MV-4-11 (cell line): Measurements from ENCODE around the gene VPS13D.

Experiments
- DNase-seq: peaks from one replicate; lab custom pipeline; 2025; lab: John Stamatoyannopoulos, UW

The VPS13D gene

DNA sequence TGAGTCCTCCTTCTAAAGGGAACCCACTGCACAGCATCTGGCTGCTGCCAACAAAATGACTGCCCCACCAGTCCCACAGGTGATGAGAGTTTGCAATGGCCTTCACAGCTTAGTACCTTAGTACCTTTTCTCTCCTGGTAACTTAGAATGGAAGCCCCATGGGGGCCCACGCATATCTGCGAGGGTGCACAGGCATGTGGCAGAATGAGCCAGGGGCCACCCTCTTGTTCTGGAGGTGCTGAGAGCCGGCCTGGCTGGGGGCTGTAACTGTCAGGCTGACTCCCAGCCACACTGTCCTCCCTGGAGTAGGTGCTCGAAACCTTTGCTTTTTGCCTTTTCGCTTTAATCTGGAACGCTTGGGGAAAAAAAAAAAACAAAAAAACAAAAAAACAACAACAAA, 203.1 kb downstream of the VPS13D start:
- no peak for DNase-seq

DNA sequence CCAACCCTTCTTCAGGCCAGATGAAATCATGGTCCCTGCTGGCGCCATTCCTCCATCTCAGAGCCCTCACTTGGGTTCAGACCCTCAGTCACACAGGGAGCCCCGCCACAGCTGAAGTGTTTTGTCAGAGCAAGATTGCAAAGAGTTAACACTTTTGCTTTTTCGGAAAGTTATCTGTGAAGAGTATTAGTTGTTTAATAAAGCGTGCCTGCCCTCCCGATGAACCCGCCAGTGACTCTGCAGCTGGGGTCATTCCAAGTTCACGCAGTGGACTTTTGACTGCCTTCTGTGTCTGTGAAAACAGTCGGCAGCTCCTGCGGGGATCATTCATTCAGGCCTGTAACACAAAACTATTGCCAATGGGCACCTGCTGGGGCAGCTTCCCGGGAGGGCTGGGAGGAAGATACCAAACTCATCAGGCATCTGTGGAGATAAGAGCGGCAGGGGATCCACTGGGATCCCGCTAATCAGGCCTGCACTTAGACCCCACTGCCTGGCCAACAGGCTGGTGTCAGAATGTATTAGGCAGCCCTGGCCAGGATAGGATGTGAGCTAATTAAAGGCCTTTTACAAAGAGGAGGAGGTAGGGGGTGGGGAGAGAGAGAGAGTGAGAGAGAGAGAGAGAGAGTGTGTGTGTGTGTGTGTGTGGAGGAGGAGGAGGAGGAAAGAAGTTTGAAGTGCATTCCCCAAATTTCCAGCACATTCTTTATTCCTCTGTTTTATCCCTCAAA, 203.7 kb downstream of the VPS13D start:
- no peak for DNase-seq

DNA sequence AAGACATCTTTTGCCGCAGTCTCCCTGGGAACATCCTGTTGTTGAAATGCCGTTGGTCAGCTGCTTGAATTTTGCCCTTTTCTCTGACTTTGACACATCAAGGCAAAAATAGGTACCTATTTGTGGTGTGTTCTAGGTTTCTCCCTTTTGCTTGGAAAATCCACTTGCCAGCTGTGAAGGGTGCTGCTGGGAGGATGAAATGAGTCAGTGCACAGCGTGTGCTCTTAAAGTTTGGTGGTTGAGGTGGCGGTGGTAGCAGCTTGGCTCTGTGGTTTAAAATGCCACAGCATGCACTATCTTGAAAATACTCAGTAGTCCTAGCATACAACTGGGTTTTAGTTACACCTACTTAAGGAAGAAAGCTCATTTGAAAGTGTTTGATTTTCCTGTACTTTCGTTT, 204.3 kb downstream of the VPS13D start:
- peak; percentile 84 for DNase-seq

DNA sequence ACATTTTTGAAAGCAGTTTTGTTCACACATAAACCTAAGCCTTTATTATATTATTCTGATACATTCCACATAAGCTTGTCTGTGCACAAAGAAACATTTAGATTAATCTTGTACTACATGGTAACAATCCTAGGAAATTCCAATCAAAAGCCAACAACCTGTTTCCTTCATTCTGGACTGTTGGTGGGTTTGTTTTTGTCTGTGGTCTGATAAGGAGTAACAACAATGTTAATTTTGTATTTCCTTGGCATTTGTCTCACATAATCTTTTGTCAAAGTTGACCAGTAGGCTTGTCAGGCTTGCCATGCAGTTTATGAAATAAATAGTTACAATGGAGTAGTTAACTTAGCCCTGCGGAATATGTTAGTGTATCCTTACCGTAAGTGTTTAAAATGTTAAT, 204.9 kb downstream of the VPS13D start:
- DNase-seq = no peak

DNA sequence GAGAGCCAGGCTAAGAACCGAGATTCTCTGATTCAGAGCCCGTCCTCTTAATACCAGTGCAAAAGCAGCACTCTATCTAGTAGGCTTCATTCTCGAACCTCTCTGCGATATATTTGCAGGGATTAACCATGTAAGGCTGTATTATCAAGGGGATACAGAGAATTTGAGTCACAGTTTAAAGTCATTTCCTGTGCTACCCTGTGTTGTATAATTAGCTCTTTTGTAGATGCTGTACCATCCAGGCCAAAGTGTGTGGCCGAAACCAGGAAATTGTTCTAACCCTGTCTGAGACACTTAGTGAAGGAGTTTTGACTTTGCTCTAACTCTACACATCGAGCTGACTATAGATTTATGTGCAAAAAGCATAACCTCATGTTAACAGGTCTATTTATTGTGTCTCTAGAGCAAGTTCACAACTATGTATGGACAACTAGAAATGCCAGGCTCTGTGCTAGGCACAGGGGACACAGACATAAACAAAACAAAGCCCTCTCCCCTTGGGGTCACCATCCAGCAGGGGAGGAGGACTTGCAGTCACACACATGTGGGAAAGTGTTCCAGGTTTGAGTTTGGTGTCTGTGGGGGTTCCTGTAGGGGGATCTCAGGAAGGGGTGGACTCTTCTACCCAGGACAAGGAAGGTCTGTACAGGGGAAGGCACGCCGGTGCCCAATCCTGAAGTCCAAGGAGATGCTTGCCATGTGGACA, 206.0 kb downstream of the VPS13D start:
- peak; percentile 75 for DNase-seq

DNA sequence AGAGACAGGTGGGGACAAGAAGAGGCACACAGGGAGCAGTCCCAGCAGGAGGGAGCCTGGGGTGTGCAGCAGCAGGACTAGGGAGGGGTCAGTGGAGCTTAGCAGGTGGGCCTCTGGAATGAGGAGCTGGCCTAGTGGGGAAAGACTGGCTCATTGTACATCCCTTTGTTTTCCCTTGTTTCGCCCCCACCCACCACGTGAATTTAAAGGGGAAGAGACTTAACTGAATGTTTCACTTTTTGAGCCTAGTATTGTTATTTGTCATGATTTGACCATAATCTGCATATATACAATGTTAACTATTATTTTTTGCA, 206.5 kb downstream of the VPS13D start:
- peak; percentile 12 for DNase-seq

DNA sequence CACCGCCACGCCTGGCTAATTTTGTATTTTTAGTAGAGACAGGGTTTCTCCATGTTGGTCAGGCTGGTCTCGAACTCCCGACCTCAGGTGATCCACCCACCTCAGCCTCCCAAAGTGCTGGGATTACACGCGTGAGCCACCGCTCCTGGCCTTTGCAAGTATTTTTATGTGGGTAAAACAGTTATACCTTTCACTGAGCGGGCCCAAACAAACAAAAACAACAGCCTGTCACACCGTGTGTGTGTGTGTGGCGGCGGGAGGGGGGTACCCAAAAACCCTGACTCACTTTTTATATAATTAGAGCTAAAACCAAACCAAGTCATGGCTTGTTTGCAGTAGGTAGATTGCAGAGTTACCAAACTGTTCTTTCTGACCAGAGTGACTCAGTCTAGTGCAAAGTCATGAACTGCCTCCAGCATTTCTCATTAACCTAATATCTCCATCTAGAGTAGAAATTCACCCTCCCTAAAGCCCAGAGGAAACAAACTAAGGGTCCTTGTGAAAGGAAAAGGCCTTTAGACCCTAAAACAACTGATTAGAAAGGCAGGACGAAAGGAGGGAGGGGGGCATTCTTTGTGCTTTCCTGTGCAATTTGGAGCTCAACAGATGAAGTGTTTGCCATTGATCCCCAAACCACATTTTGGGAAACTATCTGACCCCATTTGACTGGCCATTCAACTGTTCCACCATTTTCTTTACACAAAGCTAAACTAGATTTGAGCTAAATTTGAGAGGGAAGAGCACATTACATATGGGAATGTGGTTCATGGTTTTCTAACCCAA, 207.2 kb downstream of the VPS13D start:
- no peak for DNase-seq

DNA sequence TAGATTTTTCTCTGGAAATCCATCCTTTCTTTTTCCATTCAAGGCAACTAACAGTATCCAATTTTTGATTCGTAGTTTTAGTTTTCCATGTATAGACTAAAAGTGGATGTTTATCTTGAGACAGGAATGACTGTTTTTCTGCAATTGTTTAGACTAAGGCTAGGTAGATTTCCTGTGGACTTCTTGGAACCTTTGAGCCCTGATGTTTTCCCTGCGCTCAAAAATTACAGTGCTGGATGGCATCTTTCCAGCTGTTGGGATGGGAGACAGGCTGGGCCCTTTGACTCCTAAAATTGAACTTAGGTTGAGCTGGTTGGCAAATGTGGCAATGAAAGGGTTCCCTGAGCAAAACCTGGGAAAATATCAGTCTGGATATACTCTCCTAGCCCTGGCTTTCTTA, 207.8 kb downstream of the VPS13D start:
- DNase-seq = no peak

DNA sequence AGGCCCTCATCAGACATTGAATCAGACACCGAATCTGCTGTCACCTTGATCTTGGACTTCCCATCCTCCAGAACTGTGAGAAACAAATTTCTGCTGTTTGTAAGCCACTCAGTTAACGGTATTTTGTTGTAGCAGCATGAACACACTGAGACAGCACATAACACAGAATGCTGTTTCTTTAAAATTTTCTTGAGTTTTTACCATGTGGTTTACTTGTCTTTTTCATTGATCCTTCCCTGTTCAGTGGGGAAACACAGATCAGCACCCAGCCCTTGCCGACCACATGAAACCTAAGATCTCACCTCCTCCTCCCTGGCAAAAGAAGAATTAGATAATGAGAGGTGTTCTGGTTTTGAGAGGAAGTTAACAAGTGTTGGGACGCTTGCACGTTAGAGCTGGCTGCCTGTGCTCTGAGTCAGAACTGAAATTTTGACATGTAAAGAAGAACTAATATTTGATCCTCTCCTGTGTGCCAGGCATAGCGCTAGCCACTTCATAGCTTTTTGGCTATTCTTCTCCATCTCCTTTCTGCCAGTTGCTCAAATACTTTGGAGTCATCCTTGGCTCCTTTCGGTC, 208.6 kb downstream of the VPS13D start:
- DNase-seq = peak; percentile 65

DNA sequence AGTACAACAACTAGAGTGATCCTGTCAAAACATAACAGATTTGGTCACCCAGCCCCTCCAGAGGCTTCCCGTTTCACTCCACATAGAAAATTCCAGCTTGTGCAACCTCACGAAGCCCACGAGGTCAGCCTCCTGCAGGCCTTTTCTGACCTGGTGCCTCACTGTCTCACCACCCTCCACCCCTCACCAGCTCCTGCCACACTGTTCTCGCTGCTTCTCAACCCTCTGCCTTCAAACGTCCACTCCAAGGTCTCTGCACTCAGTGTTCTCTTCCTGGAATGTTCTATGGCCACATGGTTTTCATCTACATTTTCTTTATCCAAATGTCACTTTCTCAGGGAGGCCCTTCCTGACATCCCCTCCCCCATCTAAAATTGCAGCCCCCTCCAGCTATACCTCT, 209.2 kb downstream of the VPS13D start:
- DNase-seq = no peak

DNA sequence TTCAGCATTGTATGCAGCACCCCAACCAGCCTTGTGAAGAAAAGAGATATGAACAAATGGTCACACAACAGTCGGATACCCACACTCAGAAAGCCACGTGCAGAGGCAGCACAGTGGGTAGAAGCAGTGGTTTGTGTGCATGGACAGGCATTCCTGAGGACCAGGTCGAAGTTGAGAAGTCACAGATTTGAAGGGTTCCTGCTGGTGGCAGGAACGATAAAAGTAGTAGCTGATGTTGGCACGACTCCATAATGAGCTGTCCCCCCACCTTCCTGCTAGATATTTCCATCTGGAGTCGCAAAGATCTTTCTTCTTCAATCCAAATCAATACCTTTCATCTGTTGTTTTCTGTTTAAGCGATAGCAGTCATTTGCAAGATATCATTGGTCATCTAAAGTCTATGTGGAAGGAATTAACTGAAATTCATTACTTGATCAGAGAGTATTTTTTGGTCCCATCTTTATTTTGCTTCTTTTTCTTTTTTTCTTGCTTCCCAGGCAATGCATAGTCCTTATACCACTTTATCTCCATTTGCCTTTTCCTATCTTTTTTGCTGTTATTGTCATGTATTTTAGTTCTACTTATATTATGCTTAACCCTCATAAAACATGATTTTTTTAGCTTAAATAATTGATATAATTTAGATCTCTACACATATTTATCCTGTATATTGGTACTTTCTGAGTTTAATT, 211.7 kb downstream of the VPS13D start:
- no peak for DNase-seq

DNA sequence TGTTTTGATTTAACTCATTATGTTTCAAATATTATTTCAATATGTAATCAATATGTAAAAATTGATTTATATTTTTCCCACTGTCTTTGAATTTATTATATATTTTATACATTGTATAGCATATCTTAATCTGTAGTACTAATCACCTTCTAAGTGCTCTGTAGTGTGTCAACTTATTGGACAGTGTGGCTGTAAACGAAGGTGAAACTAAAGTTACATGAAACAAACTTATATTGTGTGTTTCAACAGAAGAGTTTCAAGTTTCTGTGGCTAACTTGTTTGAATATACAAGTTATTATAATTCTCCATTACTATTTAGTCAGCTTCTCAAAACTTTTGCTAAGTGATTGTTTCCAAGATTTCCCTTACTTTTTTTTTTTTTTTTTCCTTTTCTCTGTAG, 212.4 kb downstream of the VPS13D start:
- DNase-seq = no peak

DNA sequence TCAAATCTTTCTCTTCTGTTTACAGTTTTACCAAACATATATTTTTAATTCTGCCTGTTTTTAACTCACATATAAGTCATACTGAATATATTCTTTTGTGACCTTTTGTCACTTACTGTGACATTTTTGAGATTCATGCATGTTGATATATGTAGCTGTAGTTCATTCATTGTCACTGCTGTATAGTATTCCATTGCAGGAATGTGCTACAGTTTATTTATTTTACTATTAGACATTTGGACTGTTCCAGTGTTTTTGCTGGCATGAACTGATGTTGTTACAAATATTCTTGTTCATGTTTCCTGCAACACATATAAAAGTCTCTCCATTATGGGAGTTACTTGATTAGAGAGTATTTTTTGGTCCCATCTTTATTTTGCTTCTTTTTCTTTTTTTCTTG, 213.3 kb downstream of the VPS13D start:
- no peak for DNase-seq

DNA sequence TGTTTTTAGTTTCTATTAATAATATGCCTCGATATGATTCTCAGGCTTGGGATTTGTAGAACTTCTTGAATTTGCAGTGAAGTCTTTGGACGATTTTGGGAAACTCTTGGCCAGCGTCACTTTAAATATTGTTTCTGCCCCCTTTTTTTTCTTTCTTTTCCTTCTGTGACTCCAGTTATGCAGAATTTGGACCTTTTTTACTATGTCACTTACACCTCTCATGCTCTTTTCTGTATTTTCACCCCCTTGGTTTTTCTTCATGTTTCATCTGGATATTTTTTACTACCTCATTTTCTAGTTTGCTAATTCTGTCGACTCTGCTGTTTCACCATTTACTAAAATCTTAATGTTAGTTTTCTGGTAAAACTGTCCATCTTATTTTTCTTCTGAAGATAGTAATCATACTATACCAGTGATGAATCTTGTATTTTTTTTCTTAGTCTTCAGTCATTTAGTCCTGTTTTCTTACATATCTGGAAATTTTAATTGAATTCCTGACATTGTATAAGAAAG, 214.6 kb downstream of the VPS13D start:
- no peak for DNase-seq

DNA sequence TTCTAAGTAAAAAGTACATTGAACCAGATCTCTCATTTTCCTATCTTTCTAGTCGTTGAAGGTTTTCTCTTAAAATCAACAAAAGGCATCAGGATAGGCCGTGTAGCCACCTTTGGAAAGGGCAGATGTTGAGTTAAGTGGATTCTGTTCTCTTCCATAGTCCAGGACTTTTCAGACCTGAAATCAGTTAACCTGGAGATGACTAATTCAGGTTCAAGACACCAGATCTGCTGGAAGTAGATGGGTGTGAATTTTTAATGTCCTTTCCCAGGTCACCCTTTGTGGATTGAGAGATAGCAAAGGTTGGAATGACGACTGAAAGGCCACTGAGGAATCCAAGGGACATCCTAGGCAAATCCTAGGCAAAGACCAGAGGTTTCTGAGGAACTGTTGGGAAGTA, 215.4 kb downstream of the VPS13D start:
- DNase-seq = no peak

DNA sequence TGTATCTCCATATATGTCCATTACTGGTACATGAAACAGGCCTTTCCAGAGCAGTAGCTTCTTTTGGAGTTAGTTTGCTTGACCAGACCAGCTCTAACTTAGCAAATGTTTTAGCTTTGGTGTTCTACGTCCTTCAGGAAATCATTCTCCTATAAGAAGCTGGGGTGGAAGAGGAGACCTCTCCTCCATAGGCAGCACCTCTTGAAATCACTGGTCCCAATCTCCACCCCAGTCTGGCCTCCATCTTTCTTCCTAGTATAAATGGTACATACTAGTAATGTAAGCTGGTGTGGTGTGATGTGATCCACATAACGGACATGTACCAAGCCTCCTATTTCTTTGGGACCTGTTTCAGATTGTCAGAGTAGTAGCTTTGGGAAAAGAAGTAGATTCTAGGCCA, 216.8 kb downstream of the VPS13D start:
- DNase-seq = no peak

DNA sequence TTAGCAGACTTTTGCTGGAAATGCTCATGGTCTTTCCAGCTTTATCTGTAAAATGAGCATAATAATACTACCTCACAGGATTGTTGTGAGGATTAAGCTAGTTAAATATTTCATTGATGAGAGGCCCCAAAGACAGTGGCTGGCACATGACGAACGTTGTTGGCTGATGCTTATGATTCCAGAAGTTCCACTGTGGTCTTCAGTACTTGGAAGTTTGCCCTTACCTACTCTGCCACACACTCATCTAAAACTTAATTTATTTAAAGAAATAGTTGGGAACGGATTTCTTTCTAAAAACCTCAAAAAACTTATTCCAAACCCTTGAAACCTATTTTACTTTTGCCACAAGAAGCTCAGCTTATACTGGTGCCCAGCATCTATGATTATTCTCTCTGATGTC, 217.5 kb downstream of the VPS13D start:
- DNase-seq = no peak

DNA sequence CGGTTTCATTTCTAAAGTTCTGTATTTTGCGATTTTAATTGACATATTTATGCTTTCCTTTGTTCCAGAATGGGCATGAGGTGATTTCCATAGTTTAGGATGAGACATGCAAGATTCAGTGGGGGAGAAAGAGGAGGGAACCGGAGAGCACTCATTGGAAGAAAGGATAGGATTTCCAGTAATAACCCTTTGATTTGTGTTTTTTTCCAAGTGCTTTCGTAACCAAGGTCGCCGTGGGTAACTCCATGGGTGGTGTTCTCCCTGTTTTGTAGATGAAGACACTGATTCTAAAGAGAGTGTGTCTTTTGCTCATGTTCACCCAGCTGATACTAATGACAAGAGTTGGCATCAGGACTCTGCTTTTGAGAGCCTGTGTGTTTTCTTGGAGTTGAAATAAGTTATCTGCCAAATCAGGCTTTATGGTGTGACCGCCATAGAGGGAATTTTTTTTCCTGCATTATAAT, 218.1 kb downstream of the VPS13D start:
- DNase-seq = no peak

DNA sequence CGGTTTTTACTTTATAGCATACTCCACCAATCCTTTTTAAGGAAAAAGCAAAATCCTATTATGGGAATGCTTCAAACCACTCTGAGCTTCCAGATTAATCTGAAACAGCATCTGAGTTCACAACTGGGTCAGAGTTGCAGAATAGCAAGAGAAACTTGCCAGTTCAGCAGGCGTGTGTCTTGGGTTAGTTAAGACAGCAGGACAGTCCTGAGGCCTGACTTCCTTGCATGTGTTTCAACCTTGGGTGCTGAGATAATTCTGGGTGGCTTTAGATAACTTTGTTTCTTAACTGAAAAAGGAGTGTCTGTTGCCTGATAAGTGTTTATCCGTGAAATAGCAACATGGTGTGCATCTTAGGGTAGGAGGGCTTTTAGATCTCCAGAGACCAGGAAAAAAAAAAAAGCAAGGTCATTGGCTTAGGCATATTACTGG, 218.9 kb downstream of the VPS13D start:
- no peak for DNase-seq

DNA sequence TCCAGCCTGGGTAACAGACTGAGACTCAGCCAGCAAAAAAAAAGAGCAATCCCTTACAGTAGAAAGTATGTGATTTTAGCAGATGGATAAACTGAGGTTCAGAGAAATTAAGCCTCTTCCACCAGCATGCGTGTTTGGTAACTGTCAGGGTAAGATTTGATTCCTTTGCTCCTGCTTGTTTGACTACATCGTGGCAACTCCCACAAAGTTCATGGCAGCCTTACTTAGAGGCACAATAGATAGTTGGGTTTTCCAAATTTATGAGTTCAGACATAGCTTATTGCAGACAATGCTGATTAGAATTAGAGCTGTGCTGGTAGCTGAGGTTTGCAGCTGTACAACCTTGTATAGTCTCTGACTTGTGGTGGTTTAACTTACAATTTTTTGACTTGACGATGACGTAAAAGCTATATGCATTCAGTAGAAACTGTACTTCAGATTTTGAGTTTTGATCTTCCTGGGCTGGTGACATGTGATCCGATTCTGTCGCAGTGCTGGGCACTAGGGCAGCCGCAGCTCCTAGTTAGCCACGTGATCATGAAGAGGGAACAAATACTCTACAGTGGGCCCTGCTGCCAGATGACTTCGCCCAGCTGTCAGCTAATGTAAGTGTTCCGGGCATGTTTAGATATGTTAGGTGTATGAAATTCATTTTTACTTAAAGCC, 220.4 kb downstream of the VPS13D start:
- peak; percentile 66 for DNase-seq
